Left lobe of liver (tissue), 2 donors: Measurements from ENCODE around the gene EXOC2. TPM values are rescaled to one million over a fixed set of nuclear protein-coding genes. Genes with fewer than 3 reads are reported as not detected.
A peak's percentile ranks its signal among the peaks of the same experiment; 100 is the strongest.
"Not testable (repeated sequence)": the region's sequence is repeated elsewhere in the genome, so short reads cannot be mapped to it uniquely, and the experiment has no call there.

Experiments
- ATAC-seq: fragments of 200-7000 bp; cut with Tn5 transposase; one replicate; pipeline ENCODE4 v1.9.1; 2020; ENCODE audit warnings: mild to moderate bottlenecking, moderate library complexity
- DNase-seq: peaks from one replicate; pipeline ENCODE4 v3.0.0-alpha.2; 2020; ENCODE audit warnings: low spot score
- total RNA-seq: library from RNA; stranded (reverse); gene quantifications from one replicate; pipeline ENCODE4 v1.2.1, GENCODE V29; 2021
- donor health status: DM: no; HTN: no; CAD: no; lungs with moderate emphysema.
- donor health status: DM: no; HTN: yes; CAD: no.

EXOC2 gene
- total RNA-seq, 1 donor from 2014 or later, result 7.5 TPM

DNA sequence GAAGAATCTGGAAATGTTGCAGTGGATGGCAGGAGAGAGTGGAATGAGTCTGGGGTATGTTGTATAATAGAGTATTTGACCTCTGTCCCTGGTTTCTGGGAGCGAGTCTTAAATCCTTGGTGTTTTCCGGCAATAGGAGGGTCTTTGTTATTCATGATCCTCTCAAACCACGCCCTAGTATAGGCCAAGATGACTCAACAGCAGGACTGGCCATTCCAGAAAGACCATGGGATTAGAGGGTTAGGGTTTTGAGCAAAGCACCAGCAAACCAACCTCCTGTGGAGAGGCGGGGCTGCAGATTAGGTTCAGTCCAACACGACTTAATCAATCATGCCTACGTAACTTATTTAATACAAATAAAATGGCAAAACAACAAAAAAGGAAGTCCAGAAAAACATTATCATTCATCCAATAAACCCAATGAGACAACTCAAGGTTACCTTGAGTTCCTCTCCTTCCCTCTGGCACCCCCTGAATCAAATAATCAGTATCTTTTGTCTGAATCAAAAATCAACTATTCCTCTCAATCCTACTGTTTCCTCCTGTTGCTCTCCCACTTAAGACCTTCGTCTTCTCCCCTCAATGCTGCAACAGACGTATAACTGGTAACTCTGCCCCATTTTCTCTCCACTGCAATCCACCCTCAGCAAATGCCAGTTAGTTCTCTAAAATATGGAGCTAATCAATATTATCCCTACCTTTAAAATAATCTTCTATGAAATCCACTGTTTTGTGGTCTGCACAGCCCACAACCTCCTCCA lies 51.5 kb downstream of the EXOC2 start:
- ATAC-seq, result no peak
- no peak for DNase-seq

DNA sequence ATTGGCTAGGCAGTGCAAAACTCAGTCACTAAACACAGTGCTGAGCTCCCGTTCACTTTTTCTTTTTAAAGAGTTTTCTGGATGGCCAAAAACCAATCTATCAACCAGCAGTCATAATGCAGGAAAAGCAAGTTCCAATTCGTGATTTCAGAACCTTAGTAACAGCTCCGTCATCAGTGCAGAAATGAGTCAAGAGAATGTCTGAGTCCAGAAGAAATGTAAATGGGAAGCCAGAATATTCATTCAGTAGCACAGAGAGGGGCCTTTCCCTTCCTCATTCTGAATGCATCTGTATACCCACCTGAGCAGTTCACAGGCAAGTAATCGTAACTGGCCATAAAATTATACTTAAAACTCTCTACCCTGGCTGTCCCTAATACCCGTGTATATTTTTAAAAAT lies 56.5 kb downstream of the EXOC2 start:
- ATAC-seq (no peak), DNase-seq (no peak)

DNA sequence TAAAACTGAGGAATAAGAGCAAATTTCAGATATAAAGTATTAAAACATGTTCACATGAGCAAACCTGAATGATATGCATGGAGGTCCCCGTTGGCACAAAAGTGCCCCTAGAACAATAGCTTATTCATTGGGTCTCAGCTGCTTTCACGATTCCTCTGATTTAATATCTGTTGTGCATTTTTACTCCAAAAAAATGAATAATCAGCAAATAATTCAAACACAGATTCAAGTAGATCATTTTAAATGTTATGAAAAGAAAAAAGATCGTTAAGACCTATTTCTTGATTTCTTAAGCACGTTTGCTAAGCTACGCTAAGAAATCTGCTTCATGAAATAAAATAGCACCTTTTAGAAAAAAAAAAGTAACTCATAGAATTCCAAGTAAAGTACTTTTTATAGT lies 57.7 kb downstream of the EXOC2 start:
- DNase-seq (no peak), ATAC-seq (no peak)

DNA sequence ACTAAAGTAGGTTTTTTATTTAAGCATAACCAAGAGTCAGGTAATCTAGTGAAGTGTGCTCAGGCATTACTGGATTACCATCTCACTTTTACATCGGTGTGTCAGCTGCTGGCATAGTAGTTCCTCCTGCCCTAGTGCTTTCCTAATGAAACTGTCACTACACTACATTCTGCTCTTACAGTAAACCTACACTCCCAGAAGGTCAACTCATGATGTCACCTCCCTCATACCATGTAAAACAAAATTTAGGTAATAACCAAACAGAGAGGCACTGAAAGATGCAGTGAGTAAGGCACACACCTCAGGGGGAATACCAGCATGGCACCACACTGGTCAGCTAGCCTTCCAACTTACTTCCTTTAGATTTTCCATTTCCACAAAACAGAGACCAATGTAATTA lies 59.3 kb downstream of the EXOC2 start:
- no peak for DNase-seq
- ATAC-seq, result no peak

DNA sequence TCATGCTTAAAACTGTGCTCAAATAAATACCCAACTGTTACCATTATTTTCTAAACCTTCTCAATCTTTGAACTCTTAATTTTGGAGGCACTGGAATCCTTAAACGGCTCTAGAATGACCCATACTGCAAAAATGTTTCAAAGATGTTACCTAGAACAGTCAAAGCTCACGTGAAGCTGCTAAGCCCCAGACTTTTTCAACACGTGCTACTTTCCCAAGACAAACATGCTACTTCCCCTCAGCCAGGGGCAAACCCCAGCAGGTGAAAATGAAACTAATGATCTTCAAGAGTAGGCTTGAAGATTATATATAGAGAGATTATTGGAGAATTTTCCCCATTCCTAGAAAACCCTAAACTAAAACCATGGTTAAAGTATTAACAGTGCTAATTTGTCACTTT lies 64.2 kb downstream of the EXOC2 start:
- ATAC-seq (no peak), DNase-seq (no peak)

DNA sequence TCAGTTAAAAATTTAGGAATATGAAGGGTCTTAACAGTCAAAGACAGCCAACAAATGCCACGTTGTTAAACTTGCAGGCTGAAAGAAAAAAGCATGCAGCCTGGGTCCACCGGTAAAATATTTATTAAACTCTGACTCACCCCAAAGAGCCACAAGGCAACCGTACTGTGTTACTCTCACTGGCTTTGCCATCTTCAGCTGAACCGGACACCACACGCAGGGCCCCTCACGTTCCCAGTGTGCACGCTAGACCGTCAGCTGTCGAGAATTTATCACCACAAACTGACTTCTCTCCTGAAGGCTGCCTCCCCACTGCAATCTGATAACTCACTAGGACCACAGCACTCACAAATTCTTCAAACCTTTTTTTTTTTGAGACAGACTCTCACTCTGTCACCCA lies 66.7 kb downstream of the EXOC2 start:
- ATAC-seq (no peak), DNase-seq (no peak)

DNA sequence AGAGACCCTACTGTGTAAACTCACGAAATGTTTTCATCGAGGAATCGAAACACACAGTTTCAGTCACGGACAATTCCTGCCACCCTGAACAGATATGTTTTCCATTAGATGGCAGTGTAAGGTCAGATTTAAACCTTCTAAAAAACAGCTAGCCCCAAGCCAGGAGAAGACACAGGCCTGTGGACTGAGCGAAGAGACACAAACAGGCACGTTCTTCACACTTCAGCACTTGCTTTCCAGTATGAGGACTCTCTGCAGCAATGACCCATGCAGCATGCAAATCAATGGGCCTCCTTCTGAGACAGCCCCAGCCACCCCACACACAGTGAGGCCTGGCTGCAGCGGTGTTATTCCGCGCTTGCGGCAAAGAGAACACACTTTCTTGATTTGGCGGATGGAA lies 68.0 kb downstream of the EXOC2 start:
- DNase-seq (no peak), ATAC-seq (peak; percentile 22)

DNA sequence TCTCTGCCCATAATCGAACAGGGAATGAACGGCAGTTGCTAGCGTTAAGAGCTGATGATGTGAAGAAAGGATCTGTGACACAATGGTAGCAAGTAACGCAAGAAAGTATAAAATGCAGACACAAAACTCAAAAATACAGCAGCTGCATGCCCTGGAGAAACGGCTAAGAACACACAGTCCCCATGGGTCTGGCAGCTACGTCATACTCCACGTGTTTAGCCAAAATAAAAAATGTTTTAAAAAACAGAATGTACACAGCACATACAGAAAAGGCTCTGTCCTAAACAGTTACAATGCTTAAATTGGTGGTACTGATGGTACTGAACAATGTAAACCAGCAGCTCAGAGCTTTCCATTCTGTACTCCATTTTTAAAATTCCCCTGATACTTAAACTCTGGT lies 70.5 kb downstream of the EXOC2 start:
- ATAC-seq (no peak), DNase-seq (no peak)

DNA sequence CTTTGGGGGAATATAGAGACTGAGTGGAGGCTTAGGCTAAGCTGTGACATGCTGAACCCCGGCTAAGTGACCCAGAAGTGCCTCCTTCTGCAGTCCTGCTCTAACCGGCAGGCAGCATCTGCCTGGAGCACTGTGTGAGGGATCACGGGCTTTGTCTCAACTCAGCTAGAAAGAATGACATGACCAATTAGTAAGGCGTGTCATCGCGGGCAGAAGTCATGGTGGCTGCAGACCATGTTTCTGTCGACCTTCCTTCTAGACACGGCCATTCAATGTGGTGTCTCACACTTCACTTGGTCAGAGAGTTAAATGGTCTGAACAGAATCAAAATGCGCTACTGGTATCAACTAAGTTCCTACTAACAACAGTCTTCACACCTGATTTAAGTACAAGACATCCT lies 71.0 kb downstream of the EXOC2 start:
- no peak for DNase-seq
- ATAC-seq, result no peak

DNA sequence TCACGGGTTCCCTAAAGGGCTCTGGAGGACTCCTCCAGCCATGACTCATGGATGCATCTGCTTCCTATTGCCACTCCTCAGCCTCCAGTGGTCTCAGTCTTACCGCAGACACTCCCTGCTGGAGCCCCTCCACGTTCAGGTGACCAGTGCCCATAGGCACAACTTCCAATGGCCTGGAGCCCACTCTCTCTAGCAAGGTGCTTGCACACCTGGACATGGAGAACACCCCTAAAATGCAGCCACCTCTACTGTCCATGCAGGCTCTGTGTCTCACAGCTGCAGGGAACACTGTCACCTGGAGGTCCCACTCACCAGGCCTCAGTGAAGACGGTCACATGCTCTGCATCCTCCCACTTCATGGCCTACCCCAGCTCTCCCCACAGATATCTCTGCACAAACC lies 72.0 kb downstream of the EXOC2 start:
- DNase-seq, result no peak
- ATAC-seq, result no peak

DNA sequence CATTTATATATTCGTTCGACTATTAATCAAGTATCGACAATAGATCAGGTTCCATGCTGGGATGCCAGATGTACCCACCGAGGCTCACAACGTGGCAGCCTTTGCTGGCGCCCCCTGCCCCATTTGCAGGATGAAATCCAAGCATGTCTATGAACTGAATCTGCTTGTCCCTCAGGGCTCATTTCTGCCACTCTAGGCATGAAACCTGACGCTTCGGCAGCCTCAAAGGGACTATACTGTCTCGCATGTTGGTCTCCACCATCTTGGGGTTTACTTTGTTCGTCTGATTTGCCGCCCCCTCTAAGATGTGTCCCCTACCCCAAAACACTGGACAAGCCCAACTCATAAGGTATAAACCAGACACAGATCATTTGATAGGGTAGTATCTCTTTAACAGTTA lies 72.8 kb downstream of the EXOC2 start:
- ATAC-seq, result no peak

DNA sequence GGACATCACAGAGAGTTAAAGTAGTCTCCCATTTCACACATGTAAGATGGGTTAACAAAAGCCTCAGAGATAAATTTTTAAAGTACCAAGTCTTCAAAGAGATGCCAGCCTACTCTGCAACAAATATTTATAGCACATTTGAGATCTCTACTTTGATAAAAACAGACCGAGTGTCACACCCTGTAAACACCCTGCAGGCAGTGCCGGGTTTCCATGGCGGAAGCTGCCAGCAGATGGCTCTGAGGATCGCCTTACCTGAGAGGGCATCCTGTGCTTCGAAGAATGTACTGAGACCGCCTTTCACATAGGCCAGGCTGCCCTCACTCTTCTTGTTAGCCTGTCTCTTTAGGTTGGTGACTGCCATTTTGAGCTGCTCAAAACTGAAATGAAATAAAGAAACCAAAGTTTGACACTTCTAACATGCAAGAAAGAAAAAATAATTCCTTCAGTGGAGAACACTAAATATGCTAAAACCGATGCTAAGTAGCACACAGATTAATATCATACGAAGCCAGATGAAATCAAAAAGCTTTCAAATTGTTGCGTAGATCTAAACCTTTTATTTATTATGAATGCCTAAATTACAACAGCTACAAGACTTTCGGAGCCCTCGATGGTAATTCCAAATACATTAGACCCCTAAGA lies 75.4 kb downstream of the EXOC2 start:
- DNase-seq (no peak), ATAC-seq (peak; percentile 34)

More for the DNA sequence above, 72.8 kb downstream of the EXOC2 start:
- DNase-seq, result no peak

DNA sequence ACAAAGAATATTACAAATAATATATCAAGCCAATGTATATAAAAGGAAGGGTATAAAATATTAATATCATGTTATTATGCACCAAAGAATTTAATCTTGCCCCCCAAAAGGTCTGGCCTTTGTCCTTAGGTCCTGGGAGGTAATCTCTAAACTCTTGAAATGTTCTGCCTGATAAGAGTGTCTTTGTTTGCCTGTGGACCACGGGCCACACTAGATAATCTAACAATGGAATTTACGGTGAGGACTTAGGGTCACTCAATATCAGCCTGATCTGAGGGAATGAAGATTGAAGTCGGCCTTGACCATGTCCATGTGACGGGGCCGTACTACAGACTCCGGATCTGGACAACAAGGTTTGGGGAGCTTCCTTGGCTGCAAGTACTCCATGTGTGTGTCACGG lies 79.0 kb downstream of the EXOC2 start:
- DNase-seq, result no peak
- ATAC-seq, result no peak

DNA sequence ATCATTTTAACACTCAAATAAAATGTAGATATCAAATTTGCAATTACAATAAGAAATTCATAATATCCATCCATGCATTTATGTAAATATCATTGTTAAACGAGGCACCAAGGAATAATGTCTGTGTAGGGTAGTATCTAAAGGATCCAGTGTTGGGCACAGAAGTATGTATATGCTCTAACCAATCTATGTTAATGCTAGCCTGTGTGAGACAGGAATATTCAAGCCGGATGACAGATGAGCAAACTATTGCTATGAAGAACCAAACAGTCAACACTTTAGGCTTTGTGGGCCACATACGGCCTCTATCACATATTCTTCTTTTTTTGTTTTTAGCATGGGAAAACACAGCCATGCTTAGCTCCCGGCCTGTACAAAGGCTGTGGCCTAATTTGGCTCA lies 81.0 kb downstream of the EXOC2 start:
- no peak for ATAC-seq

DNA sequence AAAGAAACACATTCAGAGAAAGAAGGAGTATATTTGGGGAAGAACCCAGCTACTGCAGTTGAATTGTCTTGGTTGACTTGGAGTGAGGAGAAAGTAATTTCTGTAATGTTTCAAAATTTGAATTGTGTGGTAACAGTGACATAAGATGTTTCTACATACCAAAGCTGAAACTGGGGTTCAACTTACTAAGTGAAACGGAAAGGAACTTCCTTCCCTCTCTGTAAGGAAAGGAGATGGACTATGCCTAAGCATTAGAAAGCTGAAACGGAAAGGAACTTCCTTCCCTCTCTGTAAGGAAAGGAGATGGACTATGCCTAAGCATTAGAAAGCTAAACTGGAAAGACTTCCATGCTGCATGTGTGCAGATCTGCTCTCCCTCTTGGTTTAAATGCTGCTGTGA lies 82.1 kb downstream of the EXOC2 start:
- DNase-seq (no peak), ATAC-seq (peak; percentile 33)

More for the DNA sequence above, 81.0 kb downstream of the EXOC2 start:
- no peak for DNase-seq

DNA sequence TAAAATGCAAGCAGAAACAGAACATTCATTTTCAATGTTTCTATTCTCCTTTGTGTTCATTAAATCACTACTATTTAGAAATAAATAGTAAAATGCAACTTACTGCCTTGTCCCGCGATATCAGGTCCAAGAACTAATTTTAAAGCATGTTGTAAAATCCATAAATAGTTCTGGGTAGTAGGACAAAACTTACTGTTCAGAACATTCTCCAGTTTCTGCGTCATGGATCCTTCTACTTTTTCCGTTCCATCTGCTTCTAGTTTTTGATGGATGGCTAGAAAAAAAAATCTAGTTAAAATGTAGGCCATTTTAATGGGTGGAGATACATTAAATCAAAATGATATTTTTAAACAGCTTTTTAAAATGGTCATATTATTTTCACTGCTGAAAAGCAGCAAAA lies 83.0 kb downstream of the EXOC2 start:
- ATAC-seq (no peak), DNase-seq (no peak)

DNA sequence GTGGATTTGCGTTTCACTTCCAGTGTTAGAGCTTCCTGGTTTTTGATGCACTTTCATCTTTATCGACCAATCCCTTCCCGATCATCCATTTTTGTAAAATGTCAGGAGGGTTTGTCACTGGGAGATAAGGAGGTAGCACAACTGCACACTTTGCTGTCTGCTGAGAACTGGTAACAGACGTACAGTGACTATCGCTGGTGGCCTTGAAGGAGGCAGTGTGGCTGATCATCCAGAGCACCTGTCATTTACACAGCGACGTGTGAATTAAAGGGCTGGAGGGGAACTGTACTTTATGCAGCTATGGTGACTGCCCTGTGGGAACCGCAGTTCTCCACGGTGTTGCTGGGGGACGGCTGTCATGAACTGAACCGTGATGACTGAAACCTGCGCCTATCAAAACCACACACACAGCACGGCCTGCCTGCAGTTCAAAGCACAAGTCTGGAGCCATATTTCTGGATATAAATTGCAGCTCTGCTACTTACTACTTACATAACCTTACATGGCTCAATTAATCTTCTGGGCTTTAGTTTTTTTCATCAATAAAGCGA lies 86.0 kb downstream of the EXOC2 start:
- DNase-seq, result no peak

DNA sequence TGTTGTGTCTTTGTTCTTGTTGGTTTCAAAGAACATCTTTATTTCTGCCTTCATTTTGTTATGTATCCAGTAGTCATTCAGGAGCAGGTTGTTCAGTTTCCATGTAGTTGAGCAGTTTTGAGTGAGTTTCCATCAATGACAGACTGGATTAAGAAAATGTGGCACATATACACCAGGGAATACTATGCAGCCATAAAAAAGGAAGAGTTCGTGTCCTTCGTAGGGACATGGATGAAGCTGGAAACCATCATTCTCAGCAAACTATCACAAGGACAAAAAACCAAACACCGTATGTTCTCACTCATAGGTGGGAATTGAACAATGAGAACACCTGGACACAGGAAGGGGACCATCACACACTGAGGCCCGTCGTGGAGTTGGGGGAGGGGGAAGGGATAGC lies 87.0 kb downstream of the EXOC2 start:
- DNase-seq, ATAC-seq: not testable (repeated sequence)

More for the DNA sequence above, 86.0 kb downstream of the EXOC2 start:
- no peak for ATAC-seq

DNA sequence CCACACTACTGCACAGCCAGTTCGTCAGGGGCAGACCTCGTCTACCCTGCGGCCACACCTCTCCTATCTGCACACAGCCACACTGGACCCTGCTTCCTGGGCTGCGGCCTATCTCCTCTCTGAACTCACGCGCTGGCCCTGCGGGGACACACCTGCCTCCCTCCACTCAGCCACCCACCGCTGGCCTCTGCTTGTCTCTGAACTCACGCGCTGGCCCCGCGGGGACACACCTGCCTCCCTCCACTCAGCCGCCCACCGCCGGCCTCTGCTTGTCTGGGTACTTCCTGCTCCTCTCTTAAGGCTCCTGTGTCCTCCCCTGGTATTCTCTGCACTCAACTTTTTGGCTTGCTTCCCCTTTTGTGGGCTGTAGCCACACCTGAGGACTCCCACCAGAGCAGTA lies 88.4 kb downstream of the EXOC2 start:
- ATAC-seq (no peak), DNase-seq (no peak)

DNA sequence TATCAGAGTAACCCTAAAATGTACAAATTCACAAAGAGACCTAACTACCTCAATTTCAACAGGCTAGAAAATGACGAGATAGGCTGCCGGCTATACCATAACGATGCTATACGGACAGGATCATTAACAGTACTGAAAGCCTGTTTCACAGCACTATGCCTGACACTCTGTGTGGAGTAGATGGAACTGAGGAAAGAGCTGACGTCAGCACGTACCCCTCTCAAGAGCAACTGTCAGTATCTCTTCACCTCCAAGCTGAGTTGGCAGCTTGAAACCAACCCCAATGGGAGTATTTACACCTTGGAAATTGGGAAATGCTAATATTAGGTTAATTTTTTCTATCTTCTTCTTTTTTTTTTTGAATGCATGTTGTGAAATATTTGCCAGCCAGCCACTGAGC lies 89.7 kb downstream of the EXOC2 start:
- no peak for ATAC-seq

DNA sequence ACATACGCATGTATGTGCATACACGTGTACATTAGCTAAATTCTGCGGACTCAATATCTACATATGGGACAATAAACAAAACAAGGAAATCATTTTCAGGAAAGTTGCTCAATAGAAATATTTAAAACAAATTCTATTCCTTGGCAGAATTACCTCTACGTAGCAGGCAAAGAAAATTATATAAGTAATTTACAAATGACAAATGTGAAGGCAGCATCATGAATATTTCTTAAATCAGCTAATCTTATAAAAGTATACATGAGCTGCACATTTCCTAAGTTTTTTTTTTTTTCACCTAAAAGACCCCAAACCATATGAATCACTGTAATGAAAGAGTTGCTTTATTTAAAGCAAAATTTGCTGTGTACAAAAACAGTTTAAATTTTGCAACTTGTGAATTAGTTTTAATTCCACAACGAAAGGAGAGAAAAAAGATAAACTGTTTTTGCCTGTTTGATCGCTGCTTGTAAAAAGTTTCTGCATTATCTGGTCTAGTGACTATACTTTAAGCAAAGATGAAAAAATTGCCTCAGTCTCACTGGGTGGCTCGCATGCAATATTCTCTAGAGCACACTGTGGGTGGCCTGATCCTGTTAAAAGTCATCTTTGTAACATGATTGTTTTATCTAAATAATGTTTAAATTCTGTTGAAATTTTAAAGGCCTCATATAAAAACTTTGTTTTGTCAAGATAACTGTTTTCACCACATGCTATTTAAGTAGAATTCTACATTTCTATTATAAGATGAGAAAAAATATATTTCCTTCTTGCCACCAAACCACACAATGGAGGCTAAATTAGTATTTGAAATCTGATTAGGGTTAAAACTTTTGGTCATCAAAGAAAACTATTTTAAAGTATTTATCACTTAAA lies 93.1 kb downstream of the EXOC2 start:
- ATAC-seq (no peak), DNase-seq (no peak)

More for the DNA sequence above, 89.7 kb downstream of the EXOC2 start:
- DNase-seq, result no peak

DNA sequence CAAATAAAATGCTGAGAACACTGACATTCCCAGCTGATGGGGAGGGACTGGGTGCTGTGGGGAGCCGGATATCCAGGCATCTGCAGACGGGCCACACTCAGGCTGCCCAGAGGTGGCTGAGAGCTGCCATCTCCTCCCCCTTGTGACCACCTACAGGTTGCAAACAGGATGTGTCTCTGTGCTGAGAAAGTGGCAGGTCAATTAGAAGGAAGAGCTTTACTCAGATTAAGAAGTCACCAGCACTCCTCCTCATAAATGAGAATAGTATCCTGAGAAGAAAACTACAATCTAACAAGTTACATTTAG lies 99.1 kb downstream of the EXOC2 start:
- no peak for DNase-seq
- ATAC-seq, result no peak
